ENCODE results near the gene DSCAM. TPM values are rescaled to one million over a fixed set of nuclear protein-coding genes. Genes with fewer than 3 reads are reported as not detected.

Gene DSCAM
- total RNA-seq, 4 donors from 2014 or later: 0.03 TPM; not detected in 3

DNA sequence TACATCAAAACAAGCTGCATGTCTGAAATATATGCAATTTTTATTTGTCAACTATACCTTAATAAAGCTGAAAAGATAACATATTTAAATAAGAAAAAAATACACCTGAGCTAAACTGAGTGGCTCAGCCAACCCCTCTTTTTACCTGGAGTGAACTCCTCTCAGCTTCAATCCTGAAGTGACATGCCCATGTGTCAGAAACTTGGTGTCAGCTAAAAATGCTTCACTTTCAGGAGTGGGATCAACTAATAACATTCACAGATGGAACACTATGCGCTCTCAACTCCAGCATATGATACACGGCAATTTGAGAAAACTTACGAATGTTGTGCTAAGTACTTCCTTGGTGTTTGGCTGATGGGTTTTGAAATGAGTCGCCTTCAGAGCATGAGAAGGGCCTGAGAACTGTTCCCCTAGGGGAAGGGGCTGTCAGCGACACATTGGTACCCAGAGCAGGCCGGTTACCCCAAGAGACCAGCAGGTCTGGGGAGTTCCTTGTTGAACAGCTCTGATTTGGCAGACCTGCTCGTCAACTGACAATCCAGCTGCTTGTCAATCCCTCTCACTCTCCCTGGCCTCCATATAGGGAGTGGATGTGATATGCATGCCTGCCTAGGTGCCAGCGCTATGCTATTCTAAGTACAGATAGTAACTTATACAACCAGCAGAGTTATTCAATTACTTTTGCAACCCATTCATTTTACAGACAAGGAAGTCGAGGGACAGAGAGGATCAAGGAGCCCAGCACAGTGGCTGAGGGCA is 712.0 kb downstream of the DSCAM start:
- in situ Hi-C loops (cut with MboI; ENCODE audit: low sequenced_read_pairs in 4 of 4): loop anchor here in 2 of 4 donors (25.0 kb wide), 2 partner anchors 273 to 927 kb away; partner anchors contain the start of gene PCP4 (in 1 of the 2)
- intact Hi-C loops (cut with DNase I; ENCODE audit: low total_unique reads): no loop called here
- ATAC-seq: no peak

DNA sequence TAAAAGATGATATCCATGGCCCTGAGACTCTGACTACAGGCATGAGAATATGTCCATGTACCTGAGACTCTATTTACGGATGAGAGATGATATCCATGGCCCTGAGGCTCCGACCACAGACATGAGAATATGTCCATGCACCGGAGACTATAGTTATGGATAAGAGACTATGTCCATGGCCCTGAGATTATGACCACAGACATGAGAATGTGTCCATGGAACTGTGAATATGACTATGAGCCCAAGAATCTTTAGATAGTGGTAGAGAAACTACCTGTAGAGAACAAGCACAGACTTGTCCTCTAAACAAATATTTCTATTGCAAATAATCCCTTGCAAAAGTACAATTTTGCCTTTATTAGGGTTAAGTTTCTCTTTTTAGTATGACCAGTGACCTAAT is 716.5 kb downstream of the DSCAM start:
- H3K4me1 ChIP-seq: no peaks in the 10 kb centered on the region
- intact Hi-C loops (cut with DNase I; ENCODE audit: low total_unique reads): no loop called here
- in situ Hi-C loops (cut with MboI; ENCODE audit: low sequenced_read_pairs in 4 of 4): loop anchor here in 2 of 4 donors (25.0 kb wide), 2 partner anchors 268 to 932 kb away; partner anchors contain the start of gene PCP4 (in 1 of the 2)
- H3K4me3 ChIP-seq: no peak overlapping the region
- no peak for DNase-seq
- no peaks in the 10 kb centered on the region for H3K36me3 ChIP-seq
- ATAC-seq: no peak
- H3K27me3 ChIP-seq: no peaks in the 10 kb centered on the region
- no peak overlapping the region for H3K27ac ChIP-seq
- no peaks in the 10 kb centered on the region for H3K9me3 ChIP-seq
- TF ChIP-seq, protein P1, sequence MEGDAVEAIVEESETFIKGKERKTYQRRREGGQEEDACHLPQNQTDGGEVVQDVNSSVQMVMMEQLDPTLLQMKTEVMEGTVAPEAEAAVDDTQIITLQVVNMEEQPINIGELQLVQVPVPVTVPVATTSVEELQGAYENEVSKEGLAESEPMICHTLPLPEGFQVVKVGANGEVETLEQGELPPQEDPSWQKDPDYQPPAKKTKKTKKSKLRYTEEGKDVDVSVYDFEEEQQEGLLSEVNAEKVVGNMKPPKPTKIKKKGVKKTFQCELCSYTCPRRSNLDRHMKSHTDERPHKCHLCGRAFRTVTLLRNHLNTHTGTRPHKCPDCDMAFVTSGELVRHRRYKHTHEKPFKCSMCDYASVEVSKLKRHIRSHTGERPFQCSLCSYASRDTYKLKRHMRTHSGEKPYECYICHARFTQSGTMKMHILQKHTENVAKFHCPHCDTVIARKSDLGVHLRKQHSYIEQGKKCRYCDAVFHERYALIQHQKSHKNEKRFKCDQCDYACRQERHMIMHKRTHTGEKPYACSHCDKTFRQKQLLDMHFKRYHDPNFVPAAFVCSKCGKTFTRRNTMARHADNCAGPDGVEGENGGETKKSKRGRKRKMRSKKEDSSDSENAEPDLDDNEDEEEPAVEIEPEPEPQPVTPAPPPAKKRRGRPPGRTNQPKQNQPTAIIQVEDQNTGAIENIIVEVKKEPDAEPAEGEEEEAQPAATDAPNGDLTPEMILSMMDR (IDR thresholded peaks at IDR 0.05 in 4 of 5, conservative IDR thresholded peaks at IDR 0.05 in 1 of 5): no peak
- TF ChIP-seq POLR2A (IDR thresholded peaks at IDR 0.05): no peak

More for the DNA sequence above, 712.0 kb downstream of the DSCAM start:
- TF ChIP-seq, protein P1 (IDR thresholded peaks at IDR 0.05 in 4 of 5, conservative IDR thresholded peaks at IDR 0.05 in 1 of 5): no peak
- TF ChIP-seq POLR2A (IDR thresholded peaks at IDR 0.05): no peak
- H3K9me3 ChIP-seq: no peaks in the 10 kb centered on the region
- no peak overlapping the region for H3K27ac ChIP-seq
- no peak for DNase-seq
- H3K4me3 ChIP-seq: no peak overlapping the region
- H3K36me3 ChIP-seq: no peaks in the 10 kb centered on the region
- H3K27me3 ChIP-seq: no peaks in the 10 kb centered on the region
- H3K4me1 ChIP-seq: no peaks in the 10 kb centered on the region

DNA sequence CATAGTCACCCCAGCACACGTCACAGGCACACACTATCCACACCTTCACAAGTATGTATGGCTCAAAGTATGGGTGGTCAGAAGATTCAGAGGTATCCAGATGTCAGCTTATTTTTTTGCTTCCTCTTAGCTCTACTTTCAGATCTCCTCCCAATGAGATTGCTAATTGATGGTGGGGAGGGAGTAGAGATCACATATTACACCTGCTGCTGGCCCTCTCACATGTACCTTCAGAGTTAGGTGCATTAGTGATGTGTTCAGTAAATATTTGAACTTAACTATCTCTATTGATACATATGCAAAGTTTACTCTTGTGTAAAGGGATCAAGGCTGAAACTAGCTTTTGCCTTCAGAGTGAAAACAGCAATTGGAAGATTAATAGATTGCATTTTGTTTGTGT is 717.1 kb downstream of the DSCAM start:
- Histone ChIP-seq H3K27me3 (no peaks in the 10 kb centered on the region), H3K4me1 (no peaks in the 10 kb centered on the region), H3K27ac (no peak overlapping the region), H3K36me3 (no peaks in the 10 kb centered on the region), H3K9me3 (no peaks in the 10 kb centered on the region), H3K4me3 (no peak overlapping the region)
- TF ChIP-seq, protein P1 (IDR thresholded peaks at IDR 0.05 in 4 of 5, conservative IDR thresholded peaks at IDR 0.05 in 1 of 5): no peak
- no peak for TF ChIP-seq POLR2A (IDR thresholded peaks at IDR 0.05)
- intact Hi-C loops (cut with DNase I; ENCODE audit: low total_unique reads) (loop anchor here (10.0 kb wide), 1 partner anchor 85 kb away; no protein-coding TSS in a partner anchor), in situ Hi-C loops (cut with MboI; ENCODE audit: low sequenced_read_pairs in 4 of 4) (loop anchor here in 2 of 4 donors (25.0 kb wide), 2 partner anchors 268 to 932 kb away; partner anchors contain the start of gene PCP4 (in 1 of the 2))
- DNase-seq: no peak
- no peak for ATAC-seq

DNA sequence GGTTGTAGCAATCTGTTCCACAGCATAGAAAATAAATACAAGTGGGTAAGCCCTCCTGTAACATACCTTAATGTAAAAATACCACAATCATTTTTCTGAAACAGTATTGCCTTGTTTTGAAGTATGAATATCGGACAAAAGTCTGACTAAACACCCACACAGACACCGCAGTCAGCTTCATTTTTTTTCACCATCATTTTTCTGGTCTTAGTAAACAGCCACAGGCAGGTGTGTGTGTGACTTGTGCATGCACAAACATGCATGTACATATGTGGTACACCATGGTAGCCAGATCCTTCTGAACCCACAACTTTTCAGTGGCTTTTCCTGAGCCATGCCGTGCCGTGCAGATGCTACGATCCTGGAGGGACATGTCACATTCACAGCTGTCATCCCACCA is 718.1 kb downstream of the DSCAM start:
- no peak for ATAC-seq
- no peaks in the 10 kb centered on the region for H3K36me3 ChIP-seq
- TF ChIP-seq, protein P1 (IDR thresholded peaks at IDR 0.05 in 4 of 5, conservative IDR thresholded peaks at IDR 0.05 in 1 of 5): no peak
- TF ChIP-seq POLR2A (IDR thresholded peaks at IDR 0.05): no peak
- no peaks in the 10 kb centered on the region for H3K9me3 ChIP-seq
- H3K4me1 ChIP-seq: no peaks in the 10 kb centered on the region
- H3K27me3 ChIP-seq: no peaks in the 10 kb centered on the region
- H3K27ac ChIP-seq: no peak overlapping the region
- no peak overlapping the region for H3K4me3 ChIP-seq
- intact Hi-C loops (cut with DNase I; ENCODE audit: low total_unique reads): loop anchor here (10.0 kb wide), 1 partner anchor 84 kb away; no protein-coding TSS in a partner anchor
- in situ Hi-C loops (cut with MboI; ENCODE audit: low sequenced_read_pairs in 4 of 4): loop anchor here in 2 of 4 donors (25.0 kb wide), 2 partner anchors 267 to 933 kb away; partner anchors contain the start of gene PCP4 (in 1 of the 2)
- no peak for DNase-seq
